OCI-LY1 (cell line): ENCODE measurements around the gene BMPER.

Source experiments
- CTCF ChIP-seq: fragments of 200-600 bp; sonication (generic), shearing (Covaris generic); IDR thresholded peaks from 2 replicates; pipeline ENCODE4 v1.5.1; 2017; ENCODE audit warnings: mild to moderate bottlenecking, antibody characterized with exemption, low read length, moderate library complexity, mixed read lengths
- EZH2 ChIP-seq: fragments of 200-600 bp; sonication (generic), shearing (Covaris generic); IDR thresholded peaks from 2 replicates; pipeline ENCODE4 v1.8.0; 2017; ENCODE audit warnings: borderline replicate concordance, mixed run types, mild to moderate bottlenecking, antibody characterized with exemption, low read length, moderate library complexity, mixed read lengths

- no peak for TF ChIP-seq CTCF
- TF ChIP-seq EZH2: no peak
These were observed 226.0 kb downstream of the BMPER start for GRCh38 chr7:34131371-34131770.
